C1 segment of cervical spinal cord (tissue), 14 donors: Measurements from ENCODE around the gene PNLDC1.

Experiments used
- DNase-seq, 14 donors: peaks; one replicate each; lab custom pipeline; 2025; lab: John Stamatoyannopoulos, UW

PNLDC1 gene

GRCh38 chr6:159800141-159800865, at the start of gene PNLDC1:
PNLDC1 (plus strand) TSS chr6:159800276; CDS start chr6:159800308, 32 bp downstream.
- DNase-seq: no peak

DNA sequence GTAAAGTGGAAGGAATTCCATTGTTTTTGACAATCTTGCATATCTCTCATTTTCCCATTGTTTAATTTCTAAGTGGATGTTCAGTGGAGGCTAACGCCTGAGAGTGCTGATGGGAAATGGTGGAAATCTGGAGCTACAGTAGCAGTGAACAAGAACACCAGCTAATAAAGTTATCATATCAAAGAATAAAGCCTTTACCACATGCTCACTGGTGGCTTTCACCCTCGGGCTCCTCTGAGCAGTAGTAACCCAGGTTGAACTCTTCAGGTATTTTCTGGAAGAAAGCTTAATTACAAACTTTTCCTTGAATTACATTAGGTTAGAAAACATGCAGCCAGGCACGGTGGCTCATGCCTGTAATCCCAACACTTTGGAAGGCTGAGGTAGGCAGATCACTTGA, 48.6 kb upstream of the PNLDC1 start:
- no peak for DNase-seq

DNA sequence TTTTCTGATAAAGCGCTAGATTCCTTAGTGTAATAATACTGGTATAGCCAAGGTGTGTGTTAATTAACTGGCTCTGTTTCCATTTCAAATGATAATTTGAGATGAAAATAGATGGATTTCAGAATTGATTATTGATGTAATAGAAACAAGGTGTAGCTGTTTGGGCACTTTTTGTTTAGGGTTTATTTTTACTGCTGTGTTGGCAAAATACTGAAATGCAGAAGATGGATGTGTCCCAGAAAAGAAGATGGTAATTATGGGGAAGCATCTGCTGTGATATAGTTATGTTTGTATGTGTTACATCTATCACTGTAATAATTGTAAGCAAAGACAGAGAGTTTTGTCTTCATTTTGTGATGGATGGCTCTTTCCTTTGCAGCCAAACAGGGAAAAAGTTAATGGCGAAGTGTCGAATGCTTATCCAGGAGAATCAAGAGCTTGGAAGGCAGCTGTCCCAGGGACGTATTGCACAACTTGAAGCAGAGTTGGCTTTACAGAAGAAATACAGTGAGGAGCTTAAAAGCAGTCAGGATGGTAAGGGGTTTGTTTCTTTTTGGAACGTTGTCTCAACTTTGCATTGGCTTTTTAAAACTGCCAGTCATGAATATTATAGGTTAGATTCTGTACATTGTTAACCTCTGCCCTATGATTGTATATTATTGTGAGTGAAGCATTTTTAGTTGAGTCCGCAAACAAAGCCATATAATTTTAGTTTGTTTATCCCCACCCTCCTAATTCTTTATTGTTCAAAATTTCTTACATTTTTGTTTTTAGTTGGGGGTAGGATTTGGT, 46.8 kb upstream of the PNLDC1 start:
- DNase-seq: no peak

GRCh38 chr6:159754401-159754800, 45.7 kb upstream of the PNLDC1 start:
- no peak for DNase-seq

DNA sequence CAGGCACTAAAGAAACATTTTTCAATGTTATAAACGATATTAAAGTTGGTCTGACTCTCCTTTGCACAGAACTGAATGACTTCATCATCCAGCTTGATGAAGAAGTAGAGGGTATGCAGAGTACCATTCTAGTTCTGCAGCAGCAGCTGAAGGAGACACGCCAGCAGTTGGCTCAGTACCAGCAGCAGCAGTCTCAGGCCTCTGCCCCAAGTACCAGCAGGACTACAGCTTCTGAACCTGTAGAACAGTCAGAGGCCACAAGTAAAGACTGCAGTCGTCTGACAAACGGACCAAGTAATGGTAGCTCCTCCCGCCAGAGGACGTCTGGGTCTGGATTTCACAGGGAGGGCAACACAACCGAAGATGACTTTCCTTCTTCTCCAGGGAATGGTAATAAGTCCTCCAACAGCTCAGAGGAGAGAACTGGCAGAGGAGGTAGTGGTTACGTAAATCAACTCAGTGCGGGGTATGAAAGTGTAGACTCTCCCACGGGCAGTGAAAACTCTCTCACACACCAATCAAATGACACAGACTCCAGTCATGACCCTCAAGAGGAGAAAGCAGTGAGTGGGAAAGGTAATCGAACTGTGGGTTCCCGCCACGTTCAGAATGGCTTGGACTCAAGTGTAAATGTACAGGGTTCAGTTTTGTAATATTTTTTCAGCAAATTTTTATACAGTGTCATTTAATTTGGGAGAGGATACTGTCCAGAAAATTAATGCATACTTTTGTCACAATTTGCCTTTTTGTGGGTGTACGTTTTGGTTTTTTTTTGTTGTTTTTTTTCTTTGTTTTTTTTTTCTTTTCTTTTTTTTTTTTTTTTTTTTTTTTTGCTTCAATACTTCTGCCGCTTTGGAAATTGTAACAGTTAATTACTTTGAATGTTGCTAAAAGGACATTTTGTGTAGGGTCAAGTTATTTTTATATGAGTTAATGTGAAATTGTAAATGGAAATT, 44.8 kb upstream of the PNLDC1 start:
- peak in 2 of 14 donors; percentile 1 to 7 for DNase-seq

DNA sequence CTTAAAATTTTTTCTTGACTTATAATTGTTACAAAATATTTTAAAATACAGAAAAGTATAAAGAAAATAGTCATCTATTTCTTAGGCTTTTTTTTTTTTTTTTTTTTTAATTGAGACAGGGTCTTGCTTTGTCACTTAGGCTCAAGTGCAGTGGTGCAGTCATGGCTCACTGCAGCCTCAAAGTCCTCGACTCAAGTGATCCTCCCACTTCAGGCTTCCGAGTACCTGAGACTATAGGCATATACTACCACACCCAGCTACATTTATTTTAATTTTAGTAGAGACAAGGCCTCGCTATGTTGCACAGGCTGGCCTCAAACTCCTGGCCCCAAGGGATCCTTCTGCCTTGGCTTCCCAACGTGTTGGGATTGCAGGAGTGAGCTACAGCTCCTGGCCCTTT, 43.6 kb upstream of the PNLDC1 start:
- DNase-seq: no peak

GRCh38 chr6:159758031-159759001, 41.8 kb upstream of the PNLDC1 start:
- no peak for DNase-seq

- DNase-seq: no peak
Observed at GRCh38 chr6:159759645-159760044, 40.4 kb upstream of the PNLDC1 start.

DNA sequence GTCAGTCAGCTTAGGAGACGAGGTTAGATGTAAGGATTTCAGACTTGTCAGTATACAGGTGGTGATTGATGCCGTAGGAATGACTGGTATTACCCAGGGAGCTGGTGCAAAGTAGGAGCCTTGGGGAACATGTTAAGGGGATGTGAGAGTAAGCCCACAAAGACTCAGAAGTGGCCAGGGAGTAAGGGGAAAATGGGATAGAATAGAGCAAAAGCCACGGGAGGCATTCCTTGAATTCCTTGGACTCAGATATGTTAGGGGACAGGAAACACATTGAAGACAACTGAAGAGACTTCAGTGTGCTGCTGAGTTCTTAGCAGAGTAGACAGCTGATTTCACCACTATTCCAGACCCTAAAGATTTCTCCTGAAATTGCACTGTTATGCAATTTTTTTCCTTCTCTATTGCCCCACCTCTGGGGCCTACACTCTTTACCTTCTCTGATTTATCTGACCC, 39.4 kb upstream of the PNLDC1 start:
- DNase-seq: no peak

DNA sequence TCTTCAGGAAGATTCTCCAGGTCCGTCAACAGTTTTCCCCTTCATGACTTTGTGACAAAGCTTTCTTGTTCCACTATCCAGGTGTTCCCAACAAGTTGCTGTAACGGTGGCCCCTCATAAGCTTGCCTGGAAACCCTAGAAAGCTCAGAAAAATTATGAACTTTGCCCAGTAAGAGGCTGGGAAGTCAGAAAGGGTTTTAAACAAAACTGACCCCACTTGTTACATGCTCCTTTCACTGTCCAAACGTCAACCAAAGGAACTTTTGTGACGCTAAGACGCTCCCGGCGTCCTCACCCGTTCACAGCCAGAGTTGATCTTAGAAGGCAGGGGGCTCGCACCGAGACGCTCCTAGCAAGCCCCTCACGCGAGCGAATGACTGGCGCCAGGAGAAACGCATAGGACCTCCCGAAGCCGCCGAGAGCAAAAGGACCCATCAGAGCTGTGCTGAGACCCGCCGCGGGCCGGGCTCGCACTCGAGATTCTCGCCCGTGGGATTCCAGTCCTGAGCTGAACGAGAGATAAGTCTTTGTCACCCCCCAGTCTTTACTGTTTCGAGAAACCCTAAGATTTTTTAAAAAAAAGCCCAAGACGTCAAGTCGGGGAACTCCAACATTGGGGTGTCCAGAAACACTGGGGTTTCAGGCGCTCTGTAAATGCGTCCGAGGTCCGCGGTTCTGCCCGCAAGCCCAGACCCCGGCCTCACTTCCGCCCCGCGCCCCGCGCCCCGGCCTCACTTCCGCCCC, 38.8 kb upstream of the PNLDC1 start:
- DNase-seq: peak in 3 of 14 donors; percentile 6 to 74 (median 65)

DNA sequence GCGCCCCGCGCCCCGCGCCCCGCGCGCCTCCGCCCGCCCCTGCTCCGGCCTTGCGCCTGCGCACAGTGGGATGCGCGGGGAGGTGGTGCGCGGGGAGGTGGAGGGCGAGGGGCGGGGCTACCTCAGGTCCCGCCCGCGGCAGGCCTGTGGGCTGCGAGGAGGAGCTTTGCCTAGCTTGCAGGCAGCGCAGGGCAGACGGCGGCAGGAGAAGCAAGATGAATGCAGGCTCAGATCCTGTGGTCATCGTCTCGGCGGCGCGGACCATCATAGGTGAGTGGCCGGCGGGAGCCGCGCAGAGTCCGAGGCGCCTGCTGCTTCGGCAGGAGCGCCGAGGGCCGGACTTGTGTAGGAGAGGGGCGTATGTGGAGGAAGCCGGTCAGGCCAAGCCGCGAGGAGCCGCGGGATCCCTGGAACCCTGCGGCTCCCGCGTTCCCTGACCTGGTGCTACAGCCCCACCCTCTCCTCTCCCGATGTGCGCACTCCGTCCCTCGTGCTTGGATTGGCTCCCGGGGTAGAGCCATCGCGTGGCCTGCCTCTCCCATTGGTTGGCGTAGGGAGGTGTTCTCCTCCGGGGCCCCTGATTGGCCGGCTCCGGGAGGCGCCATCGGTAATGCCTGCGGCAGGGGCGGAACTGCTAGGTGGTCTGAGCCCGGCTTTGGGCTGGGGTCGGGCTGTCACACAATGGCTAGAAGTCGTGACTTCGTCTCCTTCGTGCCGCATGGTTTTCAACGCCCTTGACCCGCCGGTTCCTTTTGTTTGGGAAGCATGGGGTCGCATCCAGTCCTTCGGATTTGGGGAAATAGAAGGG, 38.0 kb upstream of the PNLDC1 start, which contains the start of gene ACAT2:
Gene ACAT2, plus strand, starts transcription at position 173 of the 808 bp plus-strand sequence. Its CDS starts 43 bp downstream, at position 216.
- DNase-seq: peak; percentile 75 to 96 (median 94)

- peak in 5 of 14 donors; percentile 54 to 69 (median 63) for DNase-seq
Observed at GRCh38 chr6:159762681-159763293, 37.3 kb upstream of the PNLDC1 start.

DNA sequence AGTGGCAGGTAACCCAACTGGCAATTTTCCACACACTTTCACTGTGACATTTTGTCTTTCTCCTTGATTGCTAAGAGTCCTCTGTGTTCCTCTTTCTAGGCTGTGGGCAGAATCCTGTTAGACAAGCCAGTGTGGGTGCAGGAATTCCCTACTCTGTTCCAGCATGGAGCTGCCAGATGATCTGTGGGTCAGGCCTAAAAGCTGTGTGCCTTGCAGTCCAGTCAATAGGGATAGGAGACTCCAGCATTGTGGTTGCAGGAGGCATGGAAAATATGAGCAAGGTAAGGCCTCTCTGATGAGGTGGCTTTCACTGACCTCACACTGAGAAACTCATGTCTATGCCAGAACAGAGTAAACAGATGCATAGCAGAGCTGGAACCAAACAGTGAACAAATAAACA, 33.2 kb upstream of the PNLDC1 start:
- DNase-seq: no peak

DNA sequence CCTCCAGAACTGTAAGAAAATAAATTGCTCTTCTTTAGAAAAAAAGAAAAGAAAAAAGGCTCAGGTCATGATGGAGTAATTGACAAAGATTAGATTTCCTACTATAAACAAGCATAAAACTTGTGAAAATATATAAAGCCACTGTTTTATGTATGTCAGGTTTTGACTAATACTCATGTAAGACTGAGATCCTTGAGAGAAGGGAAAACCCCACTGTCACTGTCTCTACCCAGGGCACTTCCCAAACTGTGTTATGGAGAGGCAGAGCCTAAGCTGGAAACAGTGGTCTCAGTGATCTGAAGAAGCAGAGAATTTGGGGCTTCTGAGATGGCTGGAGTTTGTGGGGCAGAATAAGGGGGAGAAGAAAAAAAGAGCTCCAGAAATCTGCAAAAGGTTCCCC, 30.6 kb upstream of the PNLDC1 start:
- DNase-seq: no peak

DNA sequence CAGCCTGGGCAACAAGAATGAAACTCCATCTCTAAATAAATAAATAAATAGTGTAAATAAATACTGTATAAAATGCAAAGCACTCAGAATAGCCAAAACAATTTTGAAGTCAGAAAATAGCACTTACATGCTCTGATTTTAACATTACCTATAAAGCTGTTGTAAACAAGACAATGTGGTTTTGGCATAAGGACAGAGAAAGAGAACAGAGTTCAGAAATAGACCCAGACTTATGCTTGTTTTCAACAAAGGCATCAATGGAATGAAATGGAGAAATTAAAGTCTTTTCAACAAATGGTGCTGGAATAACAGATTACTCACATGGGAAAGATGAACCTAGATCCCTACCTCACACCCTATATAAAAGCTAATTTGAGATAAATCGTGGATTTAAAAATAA, 27.9 kb upstream of the PNLDC1 start:
- no peak for DNase-seq

DNA sequence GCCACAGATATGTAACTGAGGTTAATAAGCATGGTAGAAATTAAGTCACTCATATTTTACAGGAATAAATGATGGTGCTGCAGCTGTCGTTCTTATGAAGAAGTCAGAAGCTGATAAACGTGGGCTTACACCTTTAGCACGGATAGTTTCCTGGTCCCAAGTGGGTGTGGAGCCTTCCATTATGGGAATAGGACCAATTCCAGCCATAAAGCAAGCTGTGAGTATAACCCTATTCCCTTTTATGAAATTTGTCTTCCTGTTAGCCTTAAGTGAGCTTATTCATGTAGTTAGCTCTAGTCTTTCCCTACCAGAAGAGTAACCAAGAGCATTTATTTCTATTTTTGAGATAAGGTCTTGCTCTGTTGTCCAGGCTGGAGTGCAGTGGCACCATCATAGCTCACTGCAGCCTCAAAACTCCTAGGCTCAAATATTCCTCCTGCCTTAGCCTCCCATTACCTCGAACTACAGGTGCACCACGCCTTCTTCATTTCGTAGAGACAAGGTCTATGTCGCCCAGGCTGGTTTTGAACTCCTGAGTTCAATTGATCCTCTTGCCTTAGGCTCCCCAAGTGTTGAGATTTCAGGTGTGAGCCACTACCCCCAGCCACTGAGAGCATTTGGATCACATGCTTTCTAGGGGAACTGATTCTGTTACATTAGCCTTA, 22.7 kb upstream of the PNLDC1 start:
- no peak for DNase-seq

DNA sequence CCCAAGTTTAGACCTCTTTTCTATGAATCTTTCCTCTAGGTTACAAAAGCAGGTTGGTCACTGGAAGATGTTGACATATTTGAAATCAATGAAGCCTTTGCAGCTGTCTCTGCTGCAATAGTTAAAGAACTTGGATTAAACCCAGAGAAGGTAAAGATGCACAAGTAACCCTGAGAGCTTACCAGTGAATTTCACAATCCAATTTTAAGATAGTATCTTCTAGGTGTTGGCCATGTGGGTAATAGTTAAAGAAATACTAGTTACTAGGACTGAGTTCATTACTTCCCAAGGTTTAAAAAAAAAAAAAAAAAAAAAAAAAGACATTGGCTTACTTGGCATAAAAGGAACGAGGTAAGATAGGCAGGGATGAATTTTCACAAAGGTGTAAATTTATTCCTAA, 21.9 kb upstream of the PNLDC1 start:
- DNase-seq: no peak
